Keratinocyte (primary cell): ENCODE data around the gene TNNC1.

Source experiments
- CTCF ChIP-seq, 3 experiments: IDR thresholded peaks in 1 of 3; conservative IDR thresholded peaks in 1 of 3; optimal IDR thresholded peaks in 1 of 3; 2 replicates in 2 of 3; 3 replicates in 1 of 3; pipeline versions ENCODE3 to v1.5.1; 2011; ENCODE audit warnings: low read length in 3 of 3, mild to moderate bottlenecking in 3 of 3, moderate library complexity in 2 of 3, control low read depth in 1 of 3, inconsistent platforms in 1 of 3; ENCODE audit not compliant: insufficient read depth in 2 of 3; ENCODE audit errors: extremely low read depth in 1 of 3
- EZH2 ChIP-seq: IDR thresholded peaks from one replicate; pipeline ENCODE4 v1.6.1; 2012; ENCODE audit warnings: inconsistent platforms, mild to moderate bottlenecking, low read length, moderate library complexity

GRCh38 chr3:52463416-52463815 is 9.6 kb upstream of the TNNC1 start:
- TF ChIP-seq CTCF (optimal IDR thresholded peaks at IDR 0.05 in 1 of 3, IDR thresholded peaks at IDR 0.05 in 1 of 3, conservative IDR thresholded peaks at IDR 0.05 in 1 of 3; ENCODE audit: extremely low read depth in 1 of 3, insufficient read depth in 2 of 3, low read length in 3 of 3) (no peak), EZH2 (no peak)
